Measurements from ENCODE around the gene SLC41A3.
"Not testable (repeated sequence)": the region's sequence is repeated elsewhere in the genome, so short reads cannot be mapped to it uniquely, and the experiment has no call there.

Gene SLC41A3

GRCh38 chr3:126052196-126053058, 31.5 kb downstream of the SLC41A3 start:
- DNase-seq (ENCODE audit: insufficient read length, low spot score) (no peak), FAIRE-seq (no peak)
- TF ChIP-seq POLR2A (IDR thresholded peaks at IDR 0.05; ENCODE audit: low read depth, low read length) = no peak

GRCh38 chr3:126051741-126052140, 32.2 kb downstream of the SLC41A3 start:
- TF ChIP-seq POLR2A (IDR thresholded peaks at IDR 0.05; ENCODE audit: low read depth, low read length) = no peak
- FAIRE-seq = no peak
- DNase-seq (ENCODE audit: insufficient read length, low spot score) = no peak

- DNase-seq (ENCODE audit: insufficient read length, low spot score) (no peak), FAIRE-seq (no peak)
- TF ChIP-seq POLR2A (IDR thresholded peaks at IDR 0.05; ENCODE audit: low read depth, low read length) = no peak
These were observed 32.7 kb downstream of the SLC41A3 start for GRCh38 chr3:126051234-126051633.

GRCh38 chr3:126050626-126051025, 33.3 kb downstream of the SLC41A3 start:
- TF ChIP-seq POLR2A (IDR thresholded peaks at IDR 0.05; ENCODE audit: low read depth, low read length) = no peak
- no peak for FAIRE-seq
- no peak for DNase-seq (ENCODE audit: insufficient read length, low spot score)

- TF ChIP-seq POLR2A (IDR thresholded peaks at IDR 0.05; ENCODE audit: low read depth, low read length) = no peak
- FAIRE-seq = no peak
These were observed 33.9 kb downstream of the SLC41A3 start for GRCh38 chr3:126050050-126050392.

GRCh38 chr3:126049289-126050049, 34.5 kb downstream of the SLC41A3 start:
- DNase-seq (ENCODE audit: insufficient read length, low spot score) (no peak), FAIRE-seq (no peak)
- TF ChIP-seq POLR2A (IDR thresholded peaks at IDR 0.05; ENCODE audit: low read depth, low read length) = no peak

More at GRCh38 chr3:126050050-126050392, 33.9 kb downstream of the SLC41A3 start:
- DNase-seq (ENCODE audit: insufficient read length, low spot score) = no peak

- DNase-seq (ENCODE audit: insufficient read length, low spot score) = no peak
- FAIRE-seq = no peak
- TF ChIP-seq POLR2A (IDR thresholded peaks at IDR 0.05; ENCODE audit: low read depth, low read length) = no peak
These were observed 43.5 kb downstream of the SLC41A3 start for GRCh38 chr3:126040386-126040785.

GRCh38 chr3:126039870-126040269, 44.1 kb downstream of the SLC41A3 start:
- no peak for FAIRE-seq
- no peak for DNase-seq (ENCODE audit: insufficient read length, low spot score)
- TF ChIP-seq POLR2A (IDR thresholded peaks at IDR 0.05; ENCODE audit: low read depth, low read length) = no peak

- DNase-seq (ENCODE audit: insufficient read length, low spot score); FAIRE-seq: not testable (repeated sequence)
These were observed 45.1 kb downstream of the SLC41A3 start for GRCh38 chr3:126038791-126039190.

GRCh38 chr3:126036056-126036549, 47.8 kb downstream of the SLC41A3 start:
- TF ChIP-seq POLR2A (IDR thresholded peaks at IDR 0.05; ENCODE audit: low read depth, low read length) = no peak
- DNase-seq (ENCODE audit: insufficient read length, low spot score) (no peak), FAIRE-seq (no peak)

- TF ChIP-seq POLR2A (IDR thresholded peaks at IDR 0.05; ENCODE audit: low read depth, low read length) = no peak
- FAIRE-seq (no peak), DNase-seq (ENCODE audit: insufficient read length, low spot score) (no peak)
These were observed 48.4 kb downstream of the SLC41A3 start for GRCh38 chr3:126035362-126036050.

- TF ChIP-seq POLR2A (IDR thresholded peaks at IDR 0.05; ENCODE audit: low read depth, low read length) = no peak
- no peak for FAIRE-seq
- no peak for DNase-seq (ENCODE audit: insufficient read length, low spot score)
These were observed 49.2 kb downstream of the SLC41A3 start for GRCh38 chr3:126034481-126035361.

GRCh38 chr3:126033765-126034164, 50.2 kb downstream of the SLC41A3 start:
- no peak for TF ChIP-seq POLR2A (IDR thresholded peaks at IDR 0.05; ENCODE audit: low read depth, low read length)
- DNase-seq (ENCODE audit: insufficient read length, low spot score) (no peak), FAIRE-seq (no peak)

Data from H54 (cell line).